Adrenal gland (tissue), 5 donors: ENCODE measurements around the gene GJE1.

Experiments
- CTCF ChIP-seq, 6 experiments: fragments of 450-650 bp in 4 of 6; fragments of 200-600 bp in 2 of 6; sonication (generic) in 1 of 6; IDR thresholded peaks; 1 replicate in 5 of 6; 2 replicates in 1 of 6; pipeline versions ENCODE4 v1.5.1 to v1.8.0; 2016 to 2021; ENCODE audit warnings: antibody characterized with exemption in 6 of 6, mild to moderate bottlenecking in 2 of 6, moderate library complexity in 1 of 6
- POLR2A ChIP-seq, 2 donors: fragments of 450-650 bp; IDR thresholded peaks; one replicate each; pipeline ENCODE4 v1.6.1; 2017; ENCODE audit warnings: antibody characterized with exemption in 2 of 2, mild to moderate bottlenecking in 2 of 2, moderate library complexity in 1 of 2
- donor health status: DM: no; HTN: no; CAD: no.

- TF ChIP-seq POLR2A (IDR thresholded peaks at IDR 0.05): no peak
- TF ChIP-seq CTCF (IDR thresholded peaks at IDR 0.05): no peak
Measured at GRCh38 chr6:142088858-142089216, 43.9 kb upstream of the GJE1 start.
